Ovary (tissue), 9 donors: ENCODE results near the gene SELENOM. TPM values are rescaled to one million over a fixed set of nuclear protein-coding genes. Genes with fewer than 3 reads are reported as not detected.

Experiments
- DNase-seq, 5 donors: peaks; one replicate each; pipeline ENCODE4 v3.0.0-alpha.2; 2019 to 2020
- H3K27ac ChIP-seq, 2 donors: fragments of 200-600 bp; one replicate each; pipeline versions ENCODE4 v1.5.1 to v1.8.0; 2019 to 2022
- H3K27me3 ChIP-seq: fragments of 200-600 bp; one replicate; pipeline ENCODE4 v1.8.0; 2022
- H3K36me3 ChIP-seq: fragments of 200-600 bp; sonication (generic); one replicate; pipeline ENCODE4 v1.5.1; 2019
- H3K4me1 ChIP-seq: one replicate; pipeline ENCODE4 v1.8.1; 2013; ENCODE audit warnings: mild to moderate bottlenecking, moderate library complexity; ENCODE audit not compliant: insufficient read depth
- H3K4me3 ChIP-seq: fragments of 200-600 bp; sonication (generic); one replicate; pipeline ENCODE4 v1.5.1; 2017
- H3K9me3 ChIP-seq, 2 donors: fragments of 200-600 bp in 1 of 2; sonication (generic) in 1 of 2; one replicate each; pipeline versions ENCODE4 v1.5.1 to v1.8.1; 2013 to 2019; ENCODE audit warnings: mild to moderate bottlenecking in 1 of 2, moderate library complexity in 1 of 2
- EP300 ChIP-seq: sonication (generic); formaldehyde crosslinking; IDR thresholded peaks from one replicate; pipeline ENCODE4 v1.6.1; 2017; ENCODE audit warnings: antibody characterized with exemption
- POLR2A ChIP-seq: fragments of 450-650 bp; IDR thresholded peaks from one replicate; pipeline ENCODE4 v1.6.1; 2017; ENCODE audit warnings: antibody characterized with exemption, mild to moderate bottlenecking, moderate library complexity
- WGBS, 3 donors: extraction: QIAGEN DNeasy Blood & Tissue Kit in 1 of 3; methylation state at CpG; one replicate each; pipeline versions ENCODE4 v1.1.5 to v1.1.7; 2013 to 2017; 5-methylcytosine and 5-hydroxymethylcytosine counted together
- intact Hi-C, 4 donors: fragments of 100-400 bp; cut with DNase I; formaldehyde crosslinking; loops; one replicate each; pipeline versions ENCODE4 v1.11.0 to v1.15.1; 2022 to 2023
- polyA plus RNA-seq, 2 donors: library from polyadenylated mRNA; stranded (reverse); fragments of 200-250 nt in 1 of 2; fragments of 350-450 nt in 1 of 2; fragmentation: Illumina TruSeq in 1 of 2; extraction: RNeasy Lipid Tissue Mini Kit (QIAGEN cat#74804) in 1 of 2; gene quantifications; one replicate each; pipeline ENCODE4 v1.2.3, GENCODE V29; 2013 to 2014
- total RNA-seq, 7 donors: library from RNA; depleted of rRNA in 2 of 7; stranded (reverse); fragments of >200 nt in 2 of 7; fragmentation: NEBNext Ultra II Directional in 3 of 7; extraction: Animal tissue kit (Norgen Biotek cat#: 25700) in 3 of 7; gene quantifications; one replicate each; pipeline versions ENCODE4 v1.1.0 to v1.2.4, GENCODE V29; 2016 to 2023
- TF ChIP-seq, protein P1 (sequence below), 3 donors: fragments of 450-650 bp in 2 of 3; fragments of 200-600 bp in 1 of 3; IDR thresholded peaks; one replicate each; pipeline versions ENCODE4 v1.5.1 to v1.8.0; 2016 to 2022; ENCODE audit warnings: antibody characterized with exemption in 3 of 3, mild to moderate bottlenecking in 1 of 3
- donor health status: DM: no; HTN: no; CAD: no; lungs with moderate emphysema.
- donor health status: DM: no; HTN: no; CAD: no.
- donor health status: Bipolar disorder and iron deficiency.
- donor health status: DM: yes; HTN: yes; CAD: no.
- donor health status: DM: no; HTN: no; CAD: no.
- donor health status: DM: yes; HTN: yes; CAD: no.

SELENOM gene
- total and polyA plus RNA-seq, 9 donors, result 25.7 to 678 (median 306) TPM

DNA sequence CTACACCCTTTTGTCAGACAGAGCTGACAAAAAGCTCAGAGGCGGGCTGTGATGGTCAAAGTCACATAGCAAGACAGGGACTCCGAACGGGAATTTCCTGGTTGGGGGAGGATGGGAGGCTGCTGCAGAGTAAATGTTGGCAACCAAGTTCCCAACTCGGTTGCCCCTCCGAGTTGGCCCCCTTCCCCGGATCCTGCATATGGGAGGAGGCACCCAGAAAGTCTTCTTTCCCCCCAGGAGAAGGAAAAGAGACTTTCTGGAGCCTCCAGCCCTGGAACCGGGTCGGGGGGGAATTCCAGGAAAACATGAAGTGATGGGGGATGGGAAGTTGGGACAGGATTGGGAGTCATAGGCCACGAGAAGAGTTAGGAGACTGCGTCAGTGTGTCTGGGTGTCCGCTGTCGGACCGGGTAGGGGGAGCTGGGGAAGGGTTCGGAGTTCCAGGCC, 614 bp downstream of the SELENOM start:
- intact Hi-C loops, result loop anchor here in 1 of 4 donors (10.0 kb wide), 2 partner anchors 128 to 832 kb away; no protein-coding TSS in a partner anchor

DNA sequence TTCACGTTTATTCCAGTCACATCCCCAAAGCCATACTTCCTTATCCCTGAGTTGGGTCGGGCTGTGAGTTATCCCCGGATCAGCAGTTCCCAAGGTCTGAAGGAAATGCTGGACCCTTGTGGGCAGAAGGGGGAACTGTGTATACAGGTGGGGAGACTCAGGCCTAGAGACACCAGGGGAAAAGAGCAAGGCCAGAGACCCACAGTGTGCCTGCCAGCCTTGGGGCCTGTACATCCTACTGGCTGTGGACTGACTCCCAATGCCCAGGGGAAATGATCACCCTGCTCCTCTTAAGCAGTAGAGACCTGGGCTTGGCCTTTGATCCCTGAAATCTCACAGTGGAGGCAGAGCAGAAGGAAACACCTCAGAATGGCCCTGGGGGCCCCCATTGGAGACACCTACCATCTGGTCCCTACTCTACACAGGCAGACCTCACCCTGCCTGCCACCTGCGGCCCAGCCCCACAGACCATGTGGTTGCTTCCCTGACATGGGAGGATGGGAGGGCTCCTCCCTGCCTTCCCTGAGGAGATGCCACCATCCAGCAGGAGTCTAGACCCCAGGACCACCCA, 1.3 kb downstream of the SELENOM start:
- TF ChIP-seq, protein P1, sequence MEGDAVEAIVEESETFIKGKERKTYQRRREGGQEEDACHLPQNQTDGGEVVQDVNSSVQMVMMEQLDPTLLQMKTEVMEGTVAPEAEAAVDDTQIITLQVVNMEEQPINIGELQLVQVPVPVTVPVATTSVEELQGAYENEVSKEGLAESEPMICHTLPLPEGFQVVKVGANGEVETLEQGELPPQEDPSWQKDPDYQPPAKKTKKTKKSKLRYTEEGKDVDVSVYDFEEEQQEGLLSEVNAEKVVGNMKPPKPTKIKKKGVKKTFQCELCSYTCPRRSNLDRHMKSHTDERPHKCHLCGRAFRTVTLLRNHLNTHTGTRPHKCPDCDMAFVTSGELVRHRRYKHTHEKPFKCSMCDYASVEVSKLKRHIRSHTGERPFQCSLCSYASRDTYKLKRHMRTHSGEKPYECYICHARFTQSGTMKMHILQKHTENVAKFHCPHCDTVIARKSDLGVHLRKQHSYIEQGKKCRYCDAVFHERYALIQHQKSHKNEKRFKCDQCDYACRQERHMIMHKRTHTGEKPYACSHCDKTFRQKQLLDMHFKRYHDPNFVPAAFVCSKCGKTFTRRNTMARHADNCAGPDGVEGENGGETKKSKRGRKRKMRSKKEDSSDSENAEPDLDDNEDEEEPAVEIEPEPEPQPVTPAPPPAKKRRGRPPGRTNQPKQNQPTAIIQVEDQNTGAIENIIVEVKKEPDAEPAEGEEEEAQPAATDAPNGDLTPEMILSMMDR (IDR thresholded peaks at IDR 0.05), result peak in 1 of 3 donors; percentile 35
- TF ChIP-seq POLR2A (no peak), EP300 (no peak)
- intact Hi-C loops, result loop anchor here in 1 of 4 donors (10.0 kb wide), 2 partner anchors 129 to 831 kb away; no protein-coding TSS in a partner anchor
- Histone ChIP-seq H3K36me3 (no peaks in the 10 kb centered on the region), H3K9me3 (no peaks in the 10 kb centered on the region), H3K4me3 (peak overlapping the region; percentile 84), H3K27me3 (no peaks in the 10 kb centered on the region), H3K4me1 (peaks cover 11% of the 10 kb centered on the region), H3K27ac (peak overlapping the region; percentile 84 to 95)
- WGBS, 3 donors, result 16 to 28% (median 17%) methylated on average over 4 of the region's 4 CpGs
- DNase-seq, result peak in 2 of 5 donors; percentile 35 to 40

More for the DNA sequence above, 614 bp downstream of the SELENOM start:
- 9 to 13% (median 12%) methylated on average over 14 of the region's 14 CpGs for WGBS, 3 donors
- peak overlapping the region; percentile 84 to 95 for H3K27ac ChIP-seq
- H3K36me3 ChIP-seq, result no peaks in the 10 kb centered on the region
- peaks cover 11% of the 10 kb centered on the region for H3K4me1 ChIP-seq
- no peaks in the 10 kb centered on the region for H3K9me3 ChIP-seq
- peak in 3 of 5 donors; percentile 39 to 70 (median 65) for DNase-seq
- H3K4me3 ChIP-seq, result peak overlapping the region; percentile 84
- no peaks in the 10 kb centered on the region for H3K27me3 ChIP-seq
- TF ChIP-seq EP300, result no peak
- TF ChIP-seq, protein P1 (IDR thresholded peaks at IDR 0.05), result no peak
- TF ChIP-seq POLR2A, result no peak

DNA sequence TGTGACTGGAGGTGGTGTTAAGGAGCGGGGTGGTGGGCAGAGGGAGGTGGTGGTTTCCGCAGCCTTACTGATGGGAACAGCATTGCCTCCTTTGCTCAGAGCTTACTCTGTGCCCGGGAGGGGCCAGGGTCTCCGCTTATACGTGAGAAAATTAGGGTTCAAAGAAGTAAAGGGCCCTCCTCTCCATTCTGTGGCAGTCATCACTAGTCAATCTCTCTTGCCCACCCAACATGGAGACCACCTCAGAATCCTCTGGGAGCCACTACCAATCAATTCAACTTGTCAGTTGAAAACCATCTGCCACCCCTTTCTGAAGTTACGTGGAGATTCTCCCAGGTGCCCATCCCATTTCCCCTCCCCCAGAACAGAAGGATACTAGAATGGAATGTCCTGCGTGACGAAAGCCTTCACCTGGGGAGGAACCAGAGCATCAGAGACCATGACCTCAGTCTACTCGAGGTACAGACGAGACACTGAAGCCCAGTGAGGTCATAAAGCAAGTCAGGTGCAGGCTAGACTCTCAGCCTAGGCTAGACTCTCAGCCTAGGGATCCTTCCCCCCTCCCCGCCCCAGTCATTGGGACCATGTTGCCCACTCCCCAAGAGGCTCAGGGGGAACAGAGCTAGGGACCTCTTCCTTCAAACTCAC, 2.0 kb downstream of the SELENOM start:
- peak overlapping the region; percentile 84 to 95 for H3K27ac ChIP-seq
- WGBS, 3 donors, result 74 to 76% (median 75%) methylated on average over 11 of the region's 11 CpGs
- DNase-seq, result no peak
- H3K9me3 ChIP-seq, result no peaks in the 10 kb centered on the region
- intact Hi-C loops, result loop anchor here in 1 of 4 donors (10.0 kb wide), 2 partner anchors 129 to 831 kb away; no protein-coding TSS in a partner anchor
- H3K36me3 ChIP-seq, result no peaks in the 10 kb centered on the region
- peak overlapping the region; percentile 84 for H3K4me3 ChIP-seq
- TF ChIP-seq POLR2A (no peak), EP300 (no peak)
- TF ChIP-seq, protein P1 (IDR thresholded peaks at IDR 0.05), result no peak
- no peaks in the 10 kb centered on the region for H3K27me3 ChIP-seq
- peaks cover 11% of the 10 kb centered on the region for H3K4me1 ChIP-seq

DNA sequence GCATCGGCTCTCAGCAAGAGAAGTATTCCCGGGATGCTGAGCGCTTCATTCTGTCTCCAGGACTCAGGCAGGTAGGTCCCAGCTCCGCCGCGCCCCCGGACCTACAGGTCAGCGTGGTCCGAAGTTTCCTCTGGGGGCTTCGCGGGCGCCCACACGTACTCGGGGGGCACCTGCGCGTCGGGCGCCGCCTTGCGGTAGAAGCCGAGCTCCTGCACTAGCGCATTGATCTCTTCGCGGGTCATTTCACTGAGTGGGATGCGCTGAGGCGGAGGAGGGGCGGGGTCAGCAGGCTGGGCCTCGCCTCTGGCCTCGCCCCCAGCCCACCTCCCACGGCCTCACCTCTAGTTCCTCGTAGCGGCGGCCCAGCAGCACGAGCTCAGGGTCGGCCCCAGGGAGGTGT, 2.5 kb downstream of the SELENOM start:
- intact Hi-C loops, result loop anchor here in 1 of 4 donors (10.0 kb wide), 2 partner anchors 130 to 830 kb away; no protein-coding TSS in a partner anchor
- H3K27me3 ChIP-seq, result no peaks in the 10 kb centered on the region
- H3K9me3 ChIP-seq, result no peaks in the 10 kb centered on the region
- H3K4me1 ChIP-seq, result peaks cover 11% of the 10 kb centered on the region
- no peaks in the 10 kb centered on the region for H3K36me3 ChIP-seq
- peak in 2 of 5 donors; percentile 37 to 47 for DNase-seq
- H3K27ac ChIP-seq, result no peak overlapping the region
- peak overlapping the region; percentile 24 for H3K4me3 ChIP-seq
- TF ChIP-seq POLR2A (no peak), EP300 (no peak)
- TF ChIP-seq, protein P1 (IDR thresholded peaks at IDR 0.05), result no peak
- 49 to 58% (median 54%) methylated on average over 31 to 35 of the region's 35 CpGs for WGBS, 3 donors
